Retinal pigment epithelial cell (primary cell): Measurements from ENCODE around the gene TMEM181.
"Not testable (repeated sequence)": the region's sequence is repeated elsewhere in the genome, so short reads cannot be mapped to it uniquely, and the experiment has no call there.

Experiments used
- DNase-seq: peaks from one replicate; pipeline ENCODE4 v3.0.0-alpha.2; 2010; ENCODE audit warnings: low read depth
- H3K4me3 ChIP-seq: 2 replicates; pipeline ENCODE4 v1.5.1; 2011; ENCODE audit warnings: mild to moderate bottlenecking, low read length, control low read depth, moderate library complexity
- TF ChIP-seq, protein P1 (sequence below): conservative IDR thresholded peaks from 2 replicates; pipeline ENCODE4 v1.5.1; 2011; ENCODE audit warnings: low read depth, low read length, control low read depth, inconsistent platforms

The TMEM181 gene

GRCh38 chr6:158548418-158549161, 11.3 kb upstream of the TMEM181 start:
- TF ChIP-seq, protein P1, sequence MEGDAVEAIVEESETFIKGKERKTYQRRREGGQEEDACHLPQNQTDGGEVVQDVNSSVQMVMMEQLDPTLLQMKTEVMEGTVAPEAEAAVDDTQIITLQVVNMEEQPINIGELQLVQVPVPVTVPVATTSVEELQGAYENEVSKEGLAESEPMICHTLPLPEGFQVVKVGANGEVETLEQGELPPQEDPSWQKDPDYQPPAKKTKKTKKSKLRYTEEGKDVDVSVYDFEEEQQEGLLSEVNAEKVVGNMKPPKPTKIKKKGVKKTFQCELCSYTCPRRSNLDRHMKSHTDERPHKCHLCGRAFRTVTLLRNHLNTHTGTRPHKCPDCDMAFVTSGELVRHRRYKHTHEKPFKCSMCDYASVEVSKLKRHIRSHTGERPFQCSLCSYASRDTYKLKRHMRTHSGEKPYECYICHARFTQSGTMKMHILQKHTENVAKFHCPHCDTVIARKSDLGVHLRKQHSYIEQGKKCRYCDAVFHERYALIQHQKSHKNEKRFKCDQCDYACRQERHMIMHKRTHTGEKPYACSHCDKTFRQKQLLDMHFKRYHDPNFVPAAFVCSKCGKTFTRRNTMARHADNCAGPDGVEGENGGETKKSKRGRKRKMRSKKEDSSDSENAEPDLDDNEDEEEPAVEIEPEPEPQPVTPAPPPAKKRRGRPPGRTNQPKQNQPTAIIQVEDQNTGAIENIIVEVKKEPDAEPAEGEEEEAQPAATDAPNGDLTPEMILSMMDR, result no peak
- H3K4me3 ChIP-seq, result no peak overlapping the region
- DNase-seq, result no peak

- TF ChIP-seq, protein P1, result no peak
- no peak overlapping the region for H3K4me3 ChIP-seq
- no peak for DNase-seq
Measured at GRCh38 chr6:158552055-158552795, 7.7 kb upstream of the TMEM181 start.

DNA sequence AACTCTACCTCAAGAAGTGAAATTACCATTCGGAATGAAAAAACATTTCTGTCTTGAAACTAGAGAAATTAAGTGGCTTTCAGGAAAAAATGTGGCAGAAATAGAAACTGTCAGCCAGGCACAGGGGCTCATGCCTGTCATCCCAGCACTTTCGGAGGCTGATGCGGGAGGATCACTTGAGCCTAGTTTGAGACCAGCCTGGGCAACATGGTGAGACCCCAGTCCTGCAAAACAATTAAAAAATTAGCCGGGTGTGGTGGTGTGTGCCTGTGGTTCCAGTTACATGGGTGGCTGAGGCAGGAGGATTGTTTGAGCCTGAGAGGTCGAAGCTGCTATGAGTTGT, 7.1 kb upstream of the TMEM181 start:
- TF ChIP-seq, protein P1, result no peak
- no peak overlapping the region for H3K4me3 ChIP-seq
- DNase-seq, result no peak

DNA sequence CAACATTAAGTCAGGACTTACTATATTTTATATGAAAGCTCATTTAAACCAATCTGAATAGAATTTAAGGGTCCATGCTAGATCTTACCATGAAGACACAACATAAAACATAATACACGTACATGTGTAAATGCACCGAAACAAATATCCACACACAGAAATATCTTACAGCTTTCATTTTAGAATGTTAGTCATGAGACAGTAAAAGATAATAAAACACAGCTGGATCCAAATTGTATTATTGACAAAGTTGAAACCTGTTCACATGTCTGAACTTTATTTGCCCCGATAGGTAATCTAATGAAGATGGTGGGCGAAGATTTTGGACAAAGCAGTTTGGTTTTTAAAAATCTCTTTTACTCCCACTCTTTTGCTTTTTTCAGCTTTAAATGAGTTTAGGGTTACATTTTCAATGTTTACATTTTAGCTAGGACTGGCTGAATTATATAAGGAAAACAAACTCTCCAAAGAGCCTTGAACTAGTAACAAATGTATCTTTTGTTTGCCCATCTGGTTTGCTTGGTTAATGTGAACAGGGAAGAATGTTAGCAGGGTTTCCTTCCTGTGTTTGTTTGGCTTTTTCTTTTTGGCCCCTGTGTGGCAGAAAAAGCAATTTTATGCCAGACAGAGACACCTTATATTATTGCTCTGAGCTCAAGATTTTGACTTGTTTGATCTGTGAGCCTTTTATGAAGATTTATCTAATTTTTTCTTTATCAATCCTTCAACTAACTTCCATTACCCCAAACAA, 5.1 kb upstream of the TMEM181 start:
- no peak for DNase-seq
- TF ChIP-seq, protein P1, result no peak
- no peak overlapping the region for H3K4me3 ChIP-seq

DNA sequence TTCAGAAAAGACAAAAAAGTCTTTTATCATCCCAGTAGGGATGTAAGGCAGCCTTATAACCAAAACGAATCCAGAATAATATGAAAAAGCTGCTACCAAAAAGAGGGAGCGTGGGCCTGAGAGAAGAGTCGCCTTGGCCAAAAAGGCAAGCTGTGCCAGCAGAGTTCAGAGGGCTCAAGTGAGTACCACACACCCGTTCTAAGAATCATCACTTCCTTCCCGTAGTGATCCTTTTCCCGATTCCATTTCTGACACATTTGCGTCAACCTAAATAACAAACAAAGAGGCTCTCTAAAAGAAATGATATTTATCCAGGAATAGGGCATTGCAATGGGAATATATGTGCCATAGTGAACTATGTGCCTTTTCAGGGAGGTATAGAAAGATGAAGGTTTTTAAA, 3.8 kb upstream of the TMEM181 start:
- TF ChIP-seq, protein P1, result no peak
- DNase-seq, result no peak
- no peak overlapping the region for H3K4me3 ChIP-seq

GRCh38 chr6:158557110-158557509, 2.8 kb upstream of the TMEM181 start:
- DNase-seq, H3K4me3 ChIP-seq: not testable (repeated sequence)

- TF ChIP-seq, protein P1, result no peak
- no peak for DNase-seq
- no peak overlapping the region for H3K4me3 ChIP-seq
Measured at GRCh38 chr6:158557927-158558326, 2.0 kb upstream of the TMEM181 start.
